Mesenchymal stem cell (in vitro differentiated cells and primary cell): ENCODE measurements around the gene CAPN12.
"Not testable (repeated sequence)": the region's sequence is repeated elsewhere in the genome, so short reads cannot be mapped to it uniquely, and the experiment has no call there.

Source experiments
- DNase-seq: peaks from one replicate; pipeline ENCODE4 v3.0.0-alpha.2; 2013
- H2AFZ ChIP-seq: one replicate; pipeline ENCODE4 v1.6.1; 2013; ENCODE audit warnings: low read depth, mild to moderate bottlenecking, control low read depth, inconsistent platforms, low read length, moderate library complexity
- H2AK5ac ChIP-seq: 2 replicates; pipeline ENCODE4 v1.6.1; 2013; ENCODE audit warnings: low read length, moderate library complexity, mild to moderate bottlenecking, inconsistent platforms; ENCODE audit not compliant: severe bottlenecking
- H2BK120ac ChIP-seq: one replicate; pipeline ENCODE4 v1.6.1; 2013; ENCODE audit warnings: low read depth, mild to moderate bottlenecking, inconsistent platforms, low read length, moderate library complexity
- H2BK12ac ChIP-seq, 2 experiments: one replicate each; pipeline ENCODE4 v1.6.1; 2013; ENCODE audit warnings: inconsistent platforms in 2 of 2, low read length in 2 of 2, mild to moderate bottlenecking in 2 of 2, moderate library complexity in 2 of 2, control low read depth in 1 of 2
- H2BK15ac ChIP-seq: one replicate; pipeline ENCODE4 v1.6.1; 2013; ENCODE audit warnings: mild to moderate bottlenecking, low read depth, inconsistent platforms; ENCODE audit not compliant: poor library complexity, severe bottlenecking
- H2BK5ac ChIP-seq: 2 replicates; pipeline ENCODE4 v1.6.1; 2013; ENCODE audit warnings: low read depth, mild to moderate bottlenecking, low read length, control low read depth, inconsistent platforms; ENCODE audit not compliant: poor library complexity, severe bottlenecking
- H3K14ac ChIP-seq, 2 experiments: one replicate each; pipeline ENCODE4 v1.6.1; 2013; ENCODE audit warnings: inconsistent platforms in 2 of 2, low read length in 2 of 2, control low read depth in 1 of 2, mild to moderate bottlenecking in 1 of 2, moderate library complexity in 1 of 2
- H3K18ac ChIP-seq, 2 experiments: one replicate each; pipeline ENCODE4 v1.6.1; 2013; ENCODE audit warnings: inconsistent platforms in 2 of 2, low read length in 2 of 2, control low read depth in 1 of 2, low read depth in 1 of 2, mild to moderate bottlenecking in 1 of 2
- H3K23ac ChIP-seq, 2 experiments: one replicate each; pipeline ENCODE4 v1.6.1; 2013; ENCODE audit warnings: inconsistent platforms in 2 of 2, low read length in 2 of 2, mild to moderate bottlenecking in 2 of 2, moderate library complexity in 2 of 2, control low read depth in 1 of 2
- H3K27ac ChIP-seq: 2 replicates; pipeline ENCODE4 v1.5.1; 2013; ENCODE audit warnings: mild to moderate bottlenecking, moderate library complexity, low read length, control low read depth, inconsistent platforms; ENCODE audit not compliant: poor library complexity, severe bottlenecking
- H3K27me3 ChIP-seq, 2 experiments: 2 replicates each; pipeline versions ENCODE4 v1.6.1 to v1.7.0; 2013; ENCODE audit warnings: low read length in 2 of 2, mild to moderate bottlenecking in 2 of 2, moderate library complexity in 2 of 2, control low read depth in 1 of 2, inconsistent platforms in 1 of 2; ENCODE audit not compliant: control insufficient read depth in 1 of 2, insufficient read depth in 1 of 2
- H3K36me3 ChIP-seq, 2 experiments: 2 replicates each; pipeline versions ENCODE4 v1.6.1 to v1.7.0; 2013; ENCODE audit warnings: low read length in 2 of 2, control low read depth in 1 of 2, inconsistent platforms in 1 of 2, low read depth in 1 of 2, mild to moderate bottlenecking in 1 of 2; ENCODE audit not compliant: insufficient read depth in 2 of 2, control insufficient read depth in 1 of 2
- H3K4ac ChIP-seq, 2 experiments: one replicate each; pipeline ENCODE4 v1.6.1; 2013; ENCODE audit warnings: inconsistent platforms in 2 of 2, low read length in 2 of 2, mild to moderate bottlenecking in 2 of 2, moderate library complexity in 2 of 2, control low read depth in 1 of 2, low read depth in 1 of 2
- H3K4me1 ChIP-seq: 2 replicates; pipeline ENCODE4 v1.6.1; 2013; ENCODE audit warnings: low read depth, low read length, control low read depth; ENCODE audit not compliant: control insufficient read depth, insufficient read depth
- H3K4me2 ChIP-seq: 2 replicates; pipeline ENCODE4 v1.6.1; 2013; ENCODE audit warnings: low read length, mild to moderate bottlenecking, inconsistent platforms; ENCODE audit not compliant: poor library complexity, severe bottlenecking
- H3K4me3 ChIP-seq, 2 experiments: 2 replicates each; pipeline versions ENCODE4 v1.5.1 to v1.7.0; 2013; ENCODE audit warnings: low read length in 2 of 2, mild to moderate bottlenecking in 2 of 2, control low read depth in 1 of 2, low read depth in 1 of 2; ENCODE audit not compliant: insufficient read depth in 1 of 2
- H3K79me1 ChIP-seq: replicated peaks from 2 replicates; pipeline ENCODE4 v1.6.1; 2013; ENCODE audit warnings: mild to moderate bottlenecking, control low read depth, low read length, inconsistent platforms; ENCODE audit not compliant: poor library complexity, severe bottlenecking
- H3K9ac ChIP-seq: 2 replicates; pipeline ENCODE4 v1.7.0; 2013; ENCODE audit warnings: mild to moderate bottlenecking, low read length, moderate library complexity
- H3K9me3 ChIP-seq: 2 replicates; pipeline ENCODE4 v1.7.0; 2013; ENCODE audit warnings: mild to moderate bottlenecking, low read length; ENCODE audit not compliant: control insufficient read depth
- H4K8ac ChIP-seq: one replicate; pipeline ENCODE4 v1.6.1; 2013; ENCODE audit warnings: inconsistent platforms, mild to moderate bottlenecking, low read length, moderate library complexity
- H4K91ac ChIP-seq: one replicate; pipeline ENCODE4 v1.6.1; 2013; ENCODE audit warnings: mild to moderate bottlenecking, low read length, inconsistent platforms
- WGBS: methylation state at CpG from one replicate; pipeline ENCODE4 v1.1.7; 2013; ENCODE audit warnings: mixed read lengths; 5-methylcytosine and 5-hydroxymethylcytosine counted together

Gene CAPN12

DNA sequence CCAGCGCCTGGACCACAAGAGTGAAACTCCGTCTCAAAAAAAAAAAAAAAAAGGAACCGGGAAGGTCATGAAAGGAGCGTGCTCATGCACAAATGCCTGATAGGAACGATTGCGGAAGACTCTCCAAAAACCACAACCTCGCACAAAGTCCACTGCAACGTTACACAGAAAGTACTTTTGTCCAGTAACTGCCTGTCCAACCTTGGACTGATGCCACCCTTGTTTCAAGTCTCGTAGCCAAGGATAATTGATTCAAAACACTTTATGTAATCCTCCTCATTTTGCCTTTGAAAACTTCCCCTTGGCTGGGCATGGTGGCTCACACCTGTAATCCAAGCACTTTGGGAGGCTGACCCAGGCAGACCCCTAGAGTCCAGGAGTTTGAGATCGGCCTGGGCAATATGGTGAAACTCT is 15.3 kb upstream of the CAPN12 start:
- Histone ChIP-seq H3K9me3 (no peaks in the 10 kb centered on the region), H2AFZ (no peak overlapping the region), H2BK12ac (no peak overlapping the region), H4K8ac (no peak overlapping the region), H4K91ac (no peak overlapping the region), H3K14ac (no peak overlapping the region), H3K9ac (no peak overlapping the region), H3K27me3 (peaks cover 0 to 3% of the 10 kb centered on the region in 2 experiments), H3K27ac (no peak overlapping the region), H3K4ac (no peak overlapping the region), H3K36me3 (no peaks in the 10 kb centered on the region), H3K4me2 (no peak overlapping the region), H3K18ac (no peak overlapping the region), H2AK5ac (no peak overlapping the region), H3K4me1 (no peaks in the 10 kb centered on the region), H2BK5ac (no peak overlapping the region), H3K79me1 (no peaks in the 10 kb centered on the region), H3K23ac (no peak overlapping the region), H2BK15ac (no peak overlapping the region), H2BK120ac (no peak overlapping the region), H3K4me3 (no peak overlapping the region)
- 81% methylated on average over 10 of the region's 10 CpGs for WGBS
- no peak for DNase-seq

DNA sequence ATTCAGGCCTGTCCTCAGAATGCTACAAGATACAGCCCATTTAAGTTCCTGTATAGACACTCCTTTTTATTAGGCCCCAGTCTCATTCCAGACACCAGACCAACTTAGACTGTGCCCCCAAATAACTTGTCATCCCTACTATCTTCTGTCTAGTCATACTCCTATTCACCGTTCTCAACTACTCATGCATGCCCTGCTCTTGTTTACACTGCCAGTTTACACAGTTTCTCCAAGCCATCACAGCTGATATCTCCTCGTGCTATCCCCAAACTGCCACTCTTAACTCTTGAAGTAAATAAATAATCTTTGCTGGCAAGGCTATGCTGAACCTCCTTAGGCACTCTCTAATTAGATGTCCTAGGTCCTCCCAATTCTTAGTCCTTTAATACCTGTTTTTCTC is 9.9 kb upstream of the CAPN12 start:
- not testable (repeated sequence) for H2BK120ac ChIP-seq, H4K8ac ChIP-seq, H3K4me3 ChIP-seq, H3K18ac ChIP-seq, H3K4me1 ChIP-seq, DNase-seq, H3K79me1 ChIP-seq, H3K4ac ChIP-seq, H3K27ac ChIP-seq, H3K36me3 ChIP-seq, H3K9me3 ChIP-seq, H3K23ac ChIP-seq, H2AFZ ChIP-seq, H3K4me2 ChIP-seq, H2BK12ac ChIP-seq, H2AK5ac ChIP-seq, H2BK15ac ChIP-seq, H3K27me3 ChIP-seq, H3K9ac ChIP-seq, H3K14ac ChIP-seq, H4K91ac ChIP-seq, H2BK5ac ChIP-seq
- no CpG with 5 or more reads among the region's 2 CpGs for WGBS

DNA sequence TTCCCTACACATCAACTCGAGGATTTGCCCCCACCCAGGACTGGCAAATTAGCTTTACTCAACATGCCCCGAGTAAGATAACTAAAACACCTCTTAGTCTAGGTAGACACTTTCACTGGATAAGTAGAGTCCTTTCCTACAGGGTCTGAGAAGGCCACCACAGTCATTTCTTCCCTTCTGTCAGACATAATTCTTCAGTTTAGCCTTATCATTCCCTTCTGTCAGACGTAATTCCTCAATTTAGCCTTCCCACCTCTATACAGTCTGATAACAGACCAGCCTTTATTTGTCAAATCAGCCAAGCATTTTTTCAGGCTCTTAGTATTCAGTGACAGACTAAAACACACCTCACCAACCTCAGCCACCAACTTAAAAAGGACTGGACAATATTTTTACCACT is 9.5 kb upstream of the CAPN12 start:
- H2BK120ac ChIP-seq, H2AK5ac ChIP-seq, H3K14ac ChIP-seq, H3K27ac ChIP-seq, H3K4ac ChIP-seq, H4K8ac ChIP-seq, H2BK15ac ChIP-seq, H3K9ac ChIP-seq, H3K4me2 ChIP-seq, H3K9me3 ChIP-seq, H3K23ac ChIP-seq, DNase-seq, H2AFZ ChIP-seq, H4K91ac ChIP-seq, H3K27me3 ChIP-seq, H3K4me3 ChIP-seq, H3K18ac ChIP-seq, H2BK5ac ChIP-seq, H3K4me1 ChIP-seq, H3K36me3 ChIP-seq, H3K79me1 ChIP-seq, H2BK12ac ChIP-seq: not testable (repeated sequence)
- 91% methylated on average over 3 of the region's 3 CpGs for WGBS

DNA sequence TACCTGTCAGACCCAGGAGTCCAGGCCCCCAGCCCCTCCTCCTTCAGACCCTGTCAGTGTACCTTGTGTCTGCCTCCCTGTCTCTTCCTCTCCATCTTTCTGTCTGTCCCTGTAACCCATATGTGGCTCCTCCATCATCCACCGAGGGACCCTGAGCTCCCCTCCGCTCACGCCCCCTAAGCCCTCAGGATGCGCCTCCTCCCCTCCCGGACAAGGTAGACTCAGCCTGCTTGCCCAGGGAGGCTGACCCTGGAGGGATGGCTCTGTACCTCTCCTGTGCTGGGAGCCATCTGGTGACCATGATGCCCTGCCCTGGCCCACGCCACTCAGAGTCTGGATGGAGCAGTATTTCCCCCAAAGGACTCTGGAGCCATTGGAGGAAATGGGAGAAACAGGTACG is 1.0 kb upstream of the CAPN12 start:
- Histone ChIP-seq H3K9ac (no peak overlapping the region), H3K79me1 (no peaks in the 10 kb centered on the region), H3K4me3 (no peak overlapping the region), H4K91ac (no peak overlapping the region), H3K27me3 (no peaks in the 10 kb centered on the region), H3K4me1 (no peaks in the 10 kb centered on the region), H3K4me2 (no peak overlapping the region), H2BK12ac (no peak overlapping the region), H2BK120ac (no peak overlapping the region), H3K4ac (no peak overlapping the region), H3K14ac (no peak overlapping the region), H2BK15ac (no peak overlapping the region), H3K9me3 (peaks cover 3% of the 10 kb centered on the region), H2AFZ (no peak overlapping the region), H3K23ac (no peak overlapping the region), H3K18ac (no peak overlapping the region), H4K8ac (no peak overlapping the region), H3K36me3 (no peaks in the 10 kb centered on the region), H3K27ac (no peak overlapping the region), H2BK5ac (no peak overlapping the region), H2AK5ac (no peak overlapping the region)
- WGBS, result 97% methylated on average over 7 of the region's 7 CpGs
- DNase-seq, result no peak
